SKM-1 treated with dmso at 0.1 percent for 144 hours (cell line): ENCODE data around the gene KIF1C.

Experiments used
- DNase-seq: peaks from one replicate; lab custom pipeline; 2025; ENCODE audit not compliant: unreplicated experiment; lab: John Stamatoyannopoulos, UW

KIF1C gene

GRCh38 chr17:4997302-4998026, at the start of gene KIF1C, which contains the start of gene INCA1:
Gene KIF1C (plus strand): TSS chr17:4997950. CDS start chr17:5000247, 2,297 bp downstream.
Gene INCA1 (minus strand): TSS chr17:4997522. CDS start chr17:4994437, 3,085 bp downstream.
- peak; percentile 53 for DNase-seq

- DNase-seq = peak; percentile 63
These were observed 49.4 kb upstream of the KIF1C start, which contains the start of gene PFN1 for GRCh38 chr17:4948166-4948930. Gene PFN1 (minus strand): TSS chr17:4948530. CDS start chr17:4948394, 136 bp downstream.

- DNase-seq = no peak
These were observed 48.8 kb upstream of the KIF1C start for GRCh38 chr17:4948931-4949320.

GRCh38 chr17:4949321-4950074, 48.3 kb upstream of the KIF1C start:
- DNase-seq = no peak

GRCh38 chr17:4950075-4950745, 47.5 kb upstream of the KIF1C start:
- no peak for DNase-seq

- DNase-seq = no peak
These were observed 47.0 kb upstream of the KIF1C start, which contains the start of gene ENO3 for GRCh38 chr17:4950746-4951204. Gene ENO3 (plus strand): TSS chr17:4951119. CDS start chr17:4951830, 711 bp downstream.

- no peak for DNase-seq
These were observed 46.3 kb upstream of the KIF1C start for GRCh38 chr17:4951486-4951885.

GRCh38 chr17:4953451-4953961, 44.2 kb upstream of the KIF1C start:
- DNase-seq = no peak

- no peak for DNase-seq
These were observed 42.7 kb upstream of the KIF1C start for GRCh38 chr17:4955091-4955490.

GRCh38 chr17:4956493-4957061, 41.2 kb upstream of the KIF1C start:
- no peak for DNase-seq

- DNase-seq = no peak
These were observed 39.6 kb upstream of the KIF1C start for GRCh38 chr17:4958102-4958501.

- DNase-seq = no peak
These were observed 38.3 kb upstream of the KIF1C start for GRCh38 chr17:4959261-4959965.

GRCh38 chr17:4960279-4960922, 37.3 kb upstream of the KIF1C start:
- DNase-seq = no peak

- no peak for DNase-seq
These were observed 32.3 kb upstream of the KIF1C start for GRCh38 chr17:4965311-4965986.

- DNase-seq = peak; percentile 93
These were observed 30.8 kb upstream of the KIF1C start for GRCh38 chr17:4966844-4967538.

- DNase-seq = peak; percentile 58
These were observed 29.9 kb upstream of the KIF1C start, which contains the start of gene SPAG7 for GRCh38 chr17:4967539-4968485. Gene SPAG7 (minus strand): TSS chr17:4967817. CDS start chr17:4967804, 13 bp downstream.
